MCF 10A (cell line): ENCODE data around the gene PRRX2. TPM values are rescaled to one million over a fixed set of nuclear protein-coding genes. Genes with fewer than 3 reads are reported as not detected.

Source experiments
- BruUV-seq: library from RNA; stranded (reverse); fragments of 400-500 nt; replicated peaks from 2 replicates; lab custom pipeline; 2021; lab: Mats Ljungman, UMichigan
- CTCF ChIA-PET: fragments of 300-600 bp; sonication (Branson Sonifier 250); formaldehyde crosslinking; extraction: SDS; loops from one replicate; lab custom pipeline; 2021; ENCODE audit warnings: antibody characterized with exemption, inconsistent platforms; lab: Yijun Ruan, JAX
- POLR2A ChIA-PET: fragments of 300-600, 350-650 bp; sonication (Branson Sonifier 250); formaldehyde crosslinking; extraction: SDS; loops from one replicate; lab custom pipeline; 2020; ENCODE audit warnings: antibody characterized with exemption, inconsistent platforms; lab: Yijun Ruan, JAX
- DNase-seq: peaks from one replicate; pipeline ENCODE4 v3.0.0-alpha.2; 2018; ENCODE audit not compliant: unreplicated experiment
- H3K27ac Mint-ChIP-seq: one replicate; pipeline ENCODE4 v1.8.0; 2022; ENCODE audit warnings: mild to moderate bottlenecking, low read depth, mixed read lengths; ENCODE audit not compliant: unreplicated experiment
- H3K27me3 Mint-ChIP-seq: one replicate; pipeline ENCODE4 v1.8.0; 2022; ENCODE audit warnings: mixed read lengths; ENCODE audit not compliant: insufficient read depth, unreplicated experiment
- H3K36me3 Mint-ChIP-seq: one replicate; pipeline ENCODE4 v1.8.0; 2022; ENCODE audit warnings: mild to moderate bottlenecking, moderate library complexity, mixed read lengths; ENCODE audit not compliant: insufficient read depth, unreplicated experiment
- H3K4me1 Mint-ChIP-seq: one replicate; pipeline ENCODE4 v1.8.0; 2022; ENCODE audit warnings: mixed read lengths; ENCODE audit not compliant: insufficient read depth, unreplicated experiment
- H3K4me3 Mint-ChIP-seq: one replicate; pipeline ENCODE4 v1.8.0; 2022; ENCODE audit warnings: mild to moderate bottlenecking, moderate library complexity, mixed read lengths; ENCODE audit not compliant: unreplicated experiment
- H3K9me3 Mint-ChIP-seq: one replicate; pipeline ENCODE4 v1.8.0; 2022; ENCODE audit warnings: mixed read lengths; ENCODE audit not compliant: unreplicated experiment
- CTCF ChIP-seq: fragments of 200-600 bp; IDR thresholded peaks from one replicate; pipeline ENCODE4 v1.8.0; 2022; ENCODE audit warnings: antibody characterized with exemption, mild to moderate bottlenecking; ENCODE audit not compliant: unreplicated experiment
- intact Hi-C: fragments of 100-400 bp; cut with micrococcal nuclease; formaldehyde crosslinking; loops from 2 replicates; pipeline ENCODE4 v1.14.1; 2022
- total RNA-seq: library from RNA; stranded (reverse); gene quantifications from 2 replicates; pipeline ENCODE4 v1.2.3, GENCODE V29; 2022

The PRRX2 gene
- total RNA-seq, 1 experiment from 2014 or later: not detected

DNA sequence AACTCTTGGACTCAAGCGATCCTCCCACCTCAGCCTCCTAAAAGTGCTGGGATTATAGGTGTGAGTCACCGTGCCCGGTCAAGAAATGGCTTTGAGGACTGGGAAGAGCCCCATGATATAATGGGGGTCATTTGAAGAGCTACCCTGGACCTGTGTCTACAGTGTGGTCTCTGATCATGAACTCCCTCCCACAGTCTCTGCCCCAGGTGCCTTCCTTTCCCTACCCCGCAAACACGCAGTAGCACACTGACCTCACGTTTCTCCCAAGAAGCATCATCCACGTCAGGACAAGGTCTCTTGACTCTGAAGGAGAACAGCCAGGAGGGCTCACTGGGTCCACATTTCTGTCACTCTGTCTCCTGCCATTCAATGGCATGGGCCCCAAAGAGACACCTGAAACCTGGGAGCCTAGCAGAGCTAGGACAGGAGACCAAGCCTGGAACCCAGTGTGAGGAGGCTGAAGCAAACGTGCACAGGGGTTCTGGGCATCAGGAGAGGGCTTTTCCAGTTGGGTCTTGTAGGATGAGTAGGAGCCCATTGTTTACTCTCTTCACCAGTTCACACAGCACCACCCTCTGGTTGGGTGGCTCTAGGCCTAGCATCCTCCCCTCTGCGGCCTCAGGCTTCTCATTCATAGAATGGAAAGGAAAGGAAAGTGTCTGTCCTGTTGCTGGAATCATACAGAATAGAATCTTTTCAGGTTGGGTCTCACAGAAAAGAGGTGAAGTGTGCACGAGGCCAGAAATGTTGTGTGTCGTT lies 23.0 kb downstream of the PRRX2 start:
- H3K4me1 Mint-ChIP-seq: peaks cover 7% of the 10 kb centered on the region
- no TSS peak for BruUV-seq
- ChIA-PET CTCF (no interaction called here), POLR2A (no interaction called here)
- TF ChIP-seq CTCF: no peak
- H3K27ac Mint-ChIP-seq: no peak overlapping the region
- H3K27me3 Mint-ChIP-seq: no peaks in the 10 kb centered on the region
- intact Hi-C loops: no loop called here
- H3K4me3 Mint-ChIP-seq: no peak overlapping the region
- no peaks in the 10 kb centered on the region for H3K9me3 Mint-ChIP-seq
- DNase-seq: no peak
- no peaks in the 10 kb centered on the region for H3K36me3 Mint-ChIP-seq

- no peak for TF ChIP-seq CTCF
- CTCF ChIA-PET: interaction anchor here (0.5 to 0.6 kb wide), 2 partner anchors 9 to 30 kb away, joined by 3 read pairs; no protein-coding TSS in a partner anchor
- POLR2A ChIA-PET: interaction anchor here (0.5 kb wide), 1 partner anchor 16 kb away, joined by 3 read pairs; no protein-coding TSS in a partner anchor
- no peaks in the 10 kb centered on the region for H3K9me3 Mint-ChIP-seq
- intact Hi-C loops: no loop called here
- no peak overlapping the region for H3K4me3 Mint-ChIP-seq
- no peak overlapping the region for H3K27ac Mint-ChIP-seq
- H3K27me3 Mint-ChIP-seq: peaks cover 25% of the 10 kb centered on the region
- no peak for DNase-seq
- no TSS peak for BruUV-seq
- no peaks in the 10 kb centered on the region for H3K4me1 Mint-ChIP-seq
- no peaks in the 10 kb centered on the region for H3K36me3 Mint-ChIP-seq
Observed at GRCh38 chr9:129692534-129692933, 27.1 kb downstream of the PRRX2 start.

- Mint-ChIP-seq H3K4me3 (no peak overlapping the region), H3K27ac (no peak overlapping the region), H3K36me3 (no peaks in the 10 kb centered on the region), H3K9me3 (no peaks in the 10 kb centered on the region), H3K27me3 (peaks cover 25% of the 10 kb centered on the region), H3K4me1 (no peaks in the 10 kb centered on the region)
- no peak for DNase-seq
- BruUV-seq: no TSS peak
- ChIA-PET POLR2A (interaction anchor here (0.6 to 1.1 kb wide), 2 partner anchors 8 to 22 kb away, joined by 3 read pairs; no protein-coding TSS in a partner anchor), CTCF (no interaction called here)
- no peak for TF ChIP-seq CTCF
- intact Hi-C loops: no loop called here
Observed at GRCh38 chr9:129693741-129694140, 28.3 kb downstream of the PRRX2 start.

DNA sequence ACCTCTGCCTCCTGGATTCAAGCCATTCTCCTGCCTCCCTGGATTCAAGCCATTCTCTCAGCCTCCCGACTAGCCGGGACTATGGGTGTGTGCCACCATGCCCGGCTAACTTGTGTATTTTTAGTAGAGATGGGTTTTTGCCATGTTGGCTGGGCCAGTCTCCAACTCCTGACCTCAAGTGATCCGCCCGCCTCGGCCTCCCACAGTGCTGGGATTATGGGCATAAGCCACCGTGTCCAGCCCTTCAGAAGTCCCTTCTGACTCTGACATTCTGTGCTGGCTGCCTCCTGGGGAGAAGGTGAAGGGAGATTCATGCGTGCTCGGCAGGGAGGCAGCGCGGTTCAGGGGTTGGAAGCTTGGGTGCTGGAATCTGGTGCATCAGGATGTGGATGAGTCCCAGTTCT lies 28.8 kb downstream of the PRRX2 start:
- H3K27ac Mint-ChIP-seq: no peak overlapping the region
- CTCF ChIA-PET: no interaction called here
- POLR2A ChIA-PET: interaction anchor here (1.1 kb wide), 1 partner anchor 21 kb away, joined by 3 read pairs; no protein-coding TSS in a partner anchor

More for the DNA sequence above, 28.8 kb downstream of the PRRX2 start:
- H3K27me3 Mint-ChIP-seq: peaks cover 25% of the 10 kb centered on the region
- DNase-seq: peak; percentile 18
- no peaks in the 10 kb centered on the region for H3K4me1 Mint-ChIP-seq
- H3K4me3 Mint-ChIP-seq: no peak overlapping the region
- H3K36me3 Mint-ChIP-seq: no peaks in the 10 kb centered on the region
- no TSS peak for BruUV-seq
- no peaks in the 10 kb centered on the region for H3K9me3 Mint-ChIP-seq
- intact Hi-C loops: no loop called here
- TF ChIP-seq CTCF: no peak
